Amygdala (tissue), 56 donors: ENCODE data around the gene ADAM12.

Experiments
- DNase-seq, 56 donors: peaks; one replicate each; lab custom pipeline; 2025; lab: John Stamatoyannopoulos, UW

Gene ADAM12

GRCh38 chr10:126242397-126243260 lies 145.6 kb downstream of the ADAM12 start:
- DNase-seq = peak in 35 of 56 donors; percentile 4 to 77 (median 36)

GRCh38 chr10:126240483-126240882 lies 147.8 kb downstream of the ADAM12 start:
- DNase-seq = peak in 33 of 56 donors; percentile 8 to 69 (median 39)

- DNase-seq = no peak
These were observed 148.4 kb downstream of the ADAM12 start for GRCh38 chr10:126239844-126240243.

DNA sequence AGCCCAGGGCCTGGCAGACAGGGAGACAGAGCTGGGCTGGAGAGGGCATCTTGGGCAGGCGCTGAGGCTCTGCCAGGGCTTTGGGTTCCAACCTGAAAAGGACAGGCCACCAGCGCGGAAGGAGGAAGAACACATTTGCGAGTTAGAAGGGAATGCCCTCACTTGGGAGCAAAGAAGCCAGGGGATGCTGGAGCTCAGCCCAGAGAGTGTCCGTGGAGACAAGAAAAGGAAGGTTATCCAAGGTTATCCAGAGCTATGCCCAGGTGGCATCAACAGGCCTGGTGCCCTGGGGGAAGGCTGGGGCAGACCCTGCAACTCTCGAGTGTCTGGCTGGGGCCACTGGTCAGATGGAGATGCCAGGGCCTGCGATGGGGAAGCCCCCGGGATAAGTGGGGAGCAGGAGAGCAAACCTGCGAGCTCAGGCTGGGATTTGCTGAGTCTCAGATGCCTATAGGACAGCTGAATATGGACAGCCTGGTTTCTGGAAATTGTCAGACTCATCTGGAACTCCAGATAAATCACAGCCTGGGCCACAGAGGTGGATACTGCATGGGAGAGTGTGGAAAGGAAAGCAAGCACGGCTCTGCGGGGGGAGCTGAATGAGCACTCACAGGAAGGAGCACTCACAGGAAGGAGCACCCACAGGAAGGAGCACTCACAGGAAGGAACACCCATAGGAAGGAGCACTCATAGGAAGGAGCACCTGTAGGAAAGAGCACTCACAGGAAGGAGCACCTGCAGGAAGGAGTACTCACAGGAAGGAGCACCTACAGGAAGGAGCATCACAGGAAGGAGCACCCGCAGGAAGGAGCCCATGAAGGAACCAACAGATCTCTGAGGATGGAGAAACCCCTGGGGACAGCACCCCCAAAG lies 152.1 kb downstream of the ADAM12 start:
- DNase-seq = no peak

DNA sequence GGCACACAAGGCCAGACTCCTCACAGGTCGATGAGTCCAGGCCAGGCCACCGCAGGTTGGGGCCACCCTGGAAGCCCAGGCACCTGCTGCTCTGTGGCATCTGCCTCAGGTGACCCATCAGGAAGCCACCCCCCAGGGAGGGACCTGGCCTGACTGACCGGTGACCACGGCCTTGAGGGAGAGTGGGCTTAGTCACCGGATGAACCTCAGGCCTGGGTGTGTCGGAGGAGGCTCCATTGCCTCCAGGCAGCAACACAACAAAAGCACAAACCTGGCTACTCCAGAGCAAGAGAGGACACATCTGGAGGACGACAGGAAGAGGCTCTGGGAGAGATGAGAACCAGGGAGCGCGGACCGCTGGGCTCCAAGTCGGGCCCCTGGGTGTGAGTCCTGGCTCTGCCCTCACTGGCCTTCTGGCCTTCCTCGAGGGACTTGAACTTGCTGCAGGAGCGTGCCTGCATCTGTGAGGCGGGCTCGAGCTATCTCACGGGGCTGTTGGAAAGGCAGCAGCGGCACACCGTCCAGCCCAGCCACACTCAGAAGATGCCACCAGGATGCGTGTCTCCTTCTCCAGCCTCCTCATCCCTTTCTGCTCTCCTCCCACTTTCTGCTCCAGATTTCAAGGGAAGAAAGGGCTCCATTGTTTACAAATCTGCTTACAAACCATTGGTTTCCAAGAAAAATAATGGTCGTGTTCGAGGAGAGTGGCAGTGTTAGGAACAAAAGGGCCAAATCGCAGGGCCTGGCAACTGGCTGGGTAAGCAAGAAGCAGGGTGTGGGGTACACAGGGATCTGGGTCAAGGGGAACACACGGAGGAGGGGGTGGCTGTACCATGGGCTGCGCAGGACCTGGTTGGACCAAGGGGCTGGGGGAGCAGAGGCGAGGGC lies 152.9 kb downstream of the ADAM12 start:
- no peak for DNase-seq

- no peak for DNase-seq
These were observed 153.6 kb downstream of the ADAM12 start for GRCh38 chr10:126234630-126235029.

DNA sequence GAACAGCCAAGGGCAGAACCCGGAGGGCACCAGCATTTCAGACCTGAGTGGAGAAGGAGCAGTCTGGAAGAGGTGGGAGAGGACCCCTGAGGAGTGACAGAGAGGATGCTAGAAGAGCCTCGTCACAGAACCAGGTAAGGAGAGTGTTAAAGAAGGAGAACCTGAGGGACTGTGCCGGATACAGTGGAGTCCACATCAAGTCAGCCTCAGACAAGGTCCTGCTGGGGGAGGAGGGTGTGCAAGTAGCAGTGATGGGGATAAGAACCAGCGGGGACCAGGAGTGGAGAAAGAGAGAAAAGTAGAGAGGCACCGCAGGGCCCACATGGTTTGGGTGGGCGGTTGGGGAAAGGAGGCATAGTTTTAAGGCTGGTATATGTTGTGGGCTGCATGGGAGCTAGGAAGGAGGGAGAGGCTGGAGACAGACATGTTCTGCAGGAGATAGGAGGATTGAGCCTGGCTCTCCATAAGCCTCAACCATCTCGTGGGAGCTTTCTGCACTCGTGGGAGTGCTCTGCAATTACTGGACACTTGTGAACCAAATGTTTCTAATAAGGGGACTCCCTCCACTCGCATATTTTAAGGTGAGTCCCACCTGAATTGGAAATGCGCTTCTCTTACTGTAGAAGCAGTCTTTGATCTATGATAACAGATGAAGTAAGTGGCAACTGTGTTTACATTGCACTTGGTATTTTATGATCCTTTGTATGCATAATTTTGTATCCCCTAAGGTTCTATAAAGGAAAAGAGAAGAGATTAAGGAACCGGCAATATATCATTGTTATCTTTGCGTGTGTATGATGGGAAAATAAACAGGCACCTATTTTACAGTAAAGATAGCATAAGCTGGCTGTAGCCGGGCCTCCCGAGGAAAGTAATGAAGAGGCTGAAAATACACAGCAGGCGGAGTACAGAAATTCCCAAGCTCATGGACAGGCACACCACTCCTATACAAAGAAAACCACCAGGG lies 154.8 kb downstream of the ADAM12 start:
- no peak for DNase-seq

- DNase-seq = no peak
These were observed 157.7 kb downstream of the ADAM12 start for GRCh38 chr10:126230587-126230986.

DNA sequence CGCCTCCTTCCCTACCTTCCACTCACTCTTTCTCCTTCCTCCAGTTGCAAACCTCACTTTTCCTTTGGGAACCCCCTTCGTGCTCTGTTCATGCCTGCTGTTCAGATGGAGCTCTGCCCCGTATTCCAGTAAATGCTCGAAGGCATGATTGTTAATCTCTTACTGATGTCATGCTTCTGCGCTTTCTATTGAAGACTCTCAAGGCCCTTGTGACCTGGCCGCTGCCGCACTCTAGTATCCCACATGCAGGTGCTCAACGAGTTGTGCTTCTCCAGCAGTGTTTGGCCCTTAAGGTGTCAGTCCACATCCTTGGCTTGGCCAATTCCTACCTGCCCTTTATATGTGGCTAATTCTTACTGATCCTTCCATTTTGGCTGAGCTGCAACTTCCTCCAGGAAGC lies 158.6 kb downstream of the ADAM12 start:
- no peak for DNase-seq

DNA sequence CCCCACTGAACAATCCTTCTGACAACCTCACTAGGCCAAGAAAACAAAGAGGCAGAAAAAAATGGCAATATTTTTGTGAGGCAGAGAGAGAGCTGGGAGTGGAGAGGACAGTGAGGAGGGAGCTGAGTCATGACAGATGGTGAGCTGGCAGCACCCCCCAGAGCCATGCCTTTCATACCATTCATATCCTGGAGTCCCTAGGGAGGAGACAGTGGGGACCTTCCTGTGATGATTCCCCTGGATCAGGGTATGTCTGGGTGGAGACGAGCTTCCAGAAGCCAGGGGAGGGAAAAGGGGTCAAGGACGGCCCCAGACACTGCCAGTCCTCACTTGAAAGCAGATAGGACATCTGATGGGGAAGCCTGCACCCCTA lies 160.5 kb downstream of the ADAM12 start:
- DNase-seq = peak in 1 of 56 donors; percentile 10

DNA sequence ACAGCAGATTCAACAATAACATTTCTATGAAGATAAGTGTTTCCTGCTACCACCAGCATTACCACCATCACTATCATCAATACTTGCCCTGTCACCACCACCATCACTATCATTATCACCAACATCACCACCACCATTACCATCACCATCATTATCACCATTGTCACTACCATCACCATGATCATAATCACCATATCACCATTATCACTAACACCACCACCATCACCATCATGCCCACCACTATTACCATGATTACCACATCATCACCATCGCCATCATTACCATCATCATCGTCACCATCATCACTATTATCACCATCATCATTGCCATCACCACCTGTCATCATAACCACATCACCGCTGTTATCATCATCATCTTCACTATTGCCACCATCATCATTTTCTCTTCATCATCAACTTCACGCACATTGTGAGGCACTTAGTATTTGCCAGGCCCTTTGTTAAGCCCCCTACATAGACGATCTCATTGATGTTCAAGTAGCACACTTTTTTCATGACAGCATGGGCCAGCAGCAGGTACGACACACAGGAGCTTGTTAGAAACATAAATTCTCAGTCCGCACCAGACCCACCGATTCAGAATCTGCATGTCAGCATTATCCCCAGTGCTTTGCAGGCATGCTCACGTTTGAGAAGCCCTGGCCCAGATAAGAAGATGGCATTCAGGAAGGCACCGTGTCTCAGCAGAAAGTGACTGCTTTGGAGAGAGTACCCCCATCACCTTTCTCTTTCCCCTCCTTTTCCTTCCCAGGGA lies 161.1 kb downstream of the ADAM12 start:
- DNase-seq = no peak

GRCh38 chr10:126226205-126226604 lies 162.1 kb downstream of the ADAM12 start:
- DNase-seq = no peak

- no peak for DNase-seq
These were observed 162.6 kb downstream of the ADAM12 start for GRCh38 chr10:126225672-126226008.

DNA sequence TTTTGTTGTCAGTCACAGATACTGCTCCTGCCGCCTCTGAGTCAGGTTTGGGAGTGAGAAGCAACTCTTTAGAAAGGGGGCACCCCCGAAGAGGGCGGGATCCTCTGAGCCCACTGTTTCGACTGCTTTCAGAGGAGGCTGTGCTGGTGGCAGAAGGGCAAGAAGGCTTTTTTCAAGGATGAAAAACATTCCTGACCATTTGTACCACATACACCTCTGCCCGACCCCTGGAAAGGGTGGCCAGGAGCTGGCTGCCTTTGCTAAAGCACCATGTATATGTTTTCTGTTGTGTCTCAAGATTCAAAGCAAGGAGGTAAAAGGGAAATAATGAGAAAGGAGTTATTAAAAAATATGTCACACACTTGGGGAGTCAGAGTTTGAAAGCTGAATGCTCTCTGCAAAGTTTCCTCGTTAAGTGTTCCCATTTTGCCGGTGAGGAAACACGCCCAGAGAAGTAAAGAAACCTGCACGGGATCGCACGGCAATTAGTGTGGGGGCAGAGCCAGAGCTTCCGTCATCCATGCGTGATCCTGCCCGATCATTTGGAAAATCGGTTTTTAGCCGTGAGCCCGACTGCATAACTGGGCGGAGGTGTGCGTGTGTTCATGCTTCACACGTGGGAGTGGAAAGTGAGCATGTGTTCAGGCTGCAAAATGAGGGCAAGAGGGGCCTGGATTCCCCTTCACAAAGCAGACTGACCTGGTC lies 163.2 kb downstream of the ADAM12 start:
- no peak for DNase-seq

GRCh38 chr10:126223512-126224067 lies 164.7 kb downstream of the ADAM12 start:
- no peak for DNase-seq

DNA sequence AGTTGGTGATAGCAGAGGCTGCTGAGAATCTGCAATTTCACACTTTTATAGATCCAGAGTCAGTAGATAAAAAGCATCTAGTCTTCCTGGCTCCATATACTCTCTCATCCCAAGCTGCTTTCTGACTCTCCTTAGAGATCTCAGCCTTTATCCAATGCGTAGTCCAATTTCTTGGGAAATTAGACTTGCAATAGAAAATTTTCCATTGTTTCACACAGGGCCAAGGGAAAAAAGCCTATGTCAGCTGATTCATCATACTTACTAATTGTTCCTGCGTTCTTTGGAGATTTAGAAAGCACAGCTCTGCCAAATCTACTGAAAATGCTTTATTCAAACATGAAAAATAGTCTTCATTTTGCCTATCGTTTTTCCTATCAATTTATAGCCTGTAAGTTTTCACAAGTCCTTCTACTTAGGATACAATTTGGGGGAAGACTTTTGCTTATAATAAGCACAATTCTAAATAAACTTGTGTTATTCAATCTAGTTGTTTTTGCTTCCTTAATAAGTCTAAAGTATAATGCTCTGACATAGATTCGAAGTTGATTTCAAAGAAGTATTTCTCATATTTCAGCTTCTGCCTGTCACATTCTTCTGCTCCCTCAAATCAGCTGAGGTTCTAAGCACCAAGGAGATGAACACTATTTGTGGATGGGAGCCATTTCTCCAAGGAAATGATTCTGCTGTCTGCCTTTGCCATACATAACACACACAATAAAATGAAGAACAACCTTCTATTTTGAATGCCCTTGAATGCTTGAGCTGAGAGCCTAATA lies 165.4 kb downstream of the ADAM12 start:
- DNase-seq = no peak

DNA sequence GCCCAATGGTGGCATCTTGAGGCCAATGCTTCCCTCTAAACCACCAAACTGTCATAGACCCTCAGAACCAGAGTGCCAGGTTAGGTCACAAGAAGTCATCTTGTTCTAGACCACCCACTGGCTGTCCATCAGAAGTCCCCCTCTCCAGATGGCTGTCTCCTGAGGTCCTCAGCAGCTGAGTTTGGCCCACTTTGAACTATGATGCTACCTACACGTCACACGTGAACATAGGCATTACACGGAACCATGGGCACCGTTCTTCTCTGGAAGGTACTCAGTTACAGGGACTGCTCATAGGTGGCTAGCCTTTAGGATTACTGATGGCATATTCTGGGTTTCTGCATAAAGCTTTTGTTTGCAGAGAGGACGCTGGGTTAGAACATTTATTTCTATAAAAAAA lies 166.4 kb downstream of the ADAM12 start:
- DNase-seq = no peak
